H1 (cell line): ENCODE results near the gene RERE. TPM values are rescaled to one million over a fixed set of nuclear protein-coding genes. Genes with fewer than 3 reads are reported as not detected.

ENCODE experiments used
- CTCF ChIA-PET: fragments of 300-600 bp; sonication (Branson Sonifier 250); formaldehyde crosslinking; loops from one replicate; lab custom pipeline; 2021; ENCODE audit not compliant: partially characterized antibody; lab: Charles Lee
- POLR2A ChIA-PET: fragments of 300-600 bp; sonication (Branson Sonifier 250); formaldehyde crosslinking; loops from one replicate; lab custom pipeline; 2021; ENCODE audit warnings: inconsistent platforms; ENCODE audit not compliant: partially characterized antibody; lab: Charles Lee
- DNase-seq, 2 experiments: peaks; one replicate each; pipeline versions ENCODE4 v3.0.0 to v3.0.0-alpha.2; 2010 to 2022; ENCODE audit warnings: low spot score in 2 of 2, low read depth in 1 of 2, mixed read lengths in 1 of 2
- FAIRE-seq: peaks from 2 replicates; lab custom pipeline; 2011; peaks lifted over from hg19 to GRCh38; lab: Jason Lieb, UNC
- H2AFZ ChIP-seq: 2 replicates; pipeline ENCODE4 v1.8.1; 2012; ENCODE audit warnings: low read length, inconsistent platforms
- H2AK5ac ChIP-seq: 2 replicates; pipeline ENCODE4 v1.6.1; 2013; ENCODE audit warnings: low read depth, low read length
- H2BK120ac ChIP-seq: replicated peaks from 2 replicates; pipeline ENCODE3; 2013; ENCODE audit warnings: low read depth, low read length, inconsistent platforms
- H2BK12ac ChIP-seq: 2 replicates; pipeline ENCODE4 v1.6.1; 2013; ENCODE audit warnings: low read depth, low read length
- H2BK15ac ChIP-seq: 2 replicates; pipeline ENCODE4 v1.6.1; 2013; ENCODE audit warnings: low read length
- H2BK20ac ChIP-seq: 2 replicates; pipeline ENCODE4 v1.6.1; 2013; ENCODE audit warnings: low read length
- H2BK5ac ChIP-seq: 2 replicates; pipeline ENCODE4 v1.6.1; 2013; ENCODE audit warnings: low read depth, low read length
- H3K14ac ChIP-seq: 2 replicates; pipeline ENCODE4 v1.6.1; 2013; ENCODE audit warnings: inconsistent platforms; ENCODE audit not compliant: insufficient read length
- H3K18ac ChIP-seq: 2 replicates; pipeline ENCODE4 v1.6.1; 2013; ENCODE audit warnings: low read length; ENCODE audit errors: extremely low read depth
- H3K23ac ChIP-seq: 2 replicates; pipeline ENCODE4 v1.6.1; 2013; ENCODE audit warnings: inconsistent platforms; ENCODE audit not compliant: insufficient read length
- H3K23me2 ChIP-seq: 2 replicates; pipeline ENCODE4 v1.6.1; 2013; ENCODE audit warnings: low read depth, low read length
- H3K27ac ChIP-seq: 2 replicates; pipeline ENCODE4 v1.6.1; 2011; ENCODE audit warnings: low read depth, low read length, inconsistent platforms
- H3K27me3 ChIP-seq, 4 experiments: replicated peaks in 1 of 4; 1 replicate in 1 of 4; 2 replicates in 3 of 4; pipeline versions ENCODE4 v1.6.1 to v1.8.1; 2011 to 2013; ENCODE audit warnings: low read length in 3 of 4, mild to moderate bottlenecking in 3 of 4, inconsistent platforms in 2 of 4, mixed read lengths in 2 of 4, moderate library complexity in 1 of 4; ENCODE audit not compliant: control insufficient read depth in 3 of 4, insufficient read depth in 3 of 4; ENCODE audit errors: extremely low read depth in 1 of 4
- H3K36me3 ChIP-seq, 4 experiments: 2 replicates each; pipeline versions ENCODE4 v1.6.1 to v1.8.1; 2011 to 2013; ENCODE audit warnings: mild to moderate bottlenecking in 4 of 4, low read length in 3 of 4, moderate library complexity in 2 of 4, control low read depth in 1 of 4, inconsistent platforms in 1 of 4; ENCODE audit not compliant: insufficient read depth in 4 of 4, control insufficient read depth in 2 of 4
- H3K4ac ChIP-seq: replicated peaks from 2 replicates; pipeline ENCODE3; 2013; ENCODE audit warnings: low read length, low read depth, mixed read lengths, inconsistent platforms; ENCODE audit not compliant: insufficient read length
- H3K4me1 ChIP-seq, 4 experiments: replicated peaks in 1 of 4; 1 replicate in 1 of 4; 2 replicates in 3 of 4; pipeline versions ENCODE4 v1.6.1 to v1.8.1; 2011 to 2013; ENCODE audit warnings: low read length in 3 of 4, inconsistent platforms in 2 of 4, mixed read lengths in 1 of 4; ENCODE audit not compliant: insufficient read depth in 4 of 4, control insufficient read depth in 3 of 4
- H3K4me2 ChIP-seq, 2 experiments: 2 replicates each; pipeline versions ENCODE4 v1.6.1 to v1.8.1; 2011 to 2013; ENCODE audit warnings: low read depth in 2 of 2, low read length in 2 of 2, control low read depth in 1 of 2, inconsistent platforms in 1 of 2, mild to moderate bottlenecking in 1 of 2; ENCODE audit not compliant: insufficient read depth in 1 of 2
- H3K4me3 ChIP-seq, 4 experiments: fragments of 200-600, 300-600 bp in 1 of 4; sonication (generic), shearing (Covaris generic), sonication (Bioruptor Twin) in 1 of 4; 2 replicates each; pipeline versions ENCODE4 v1.5.1 to v1.8.1; 2011 to 2016; ENCODE audit warnings: low read length in 4 of 4, low read depth in 3 of 4, control low read depth in 2 of 4, inconsistent platforms in 2 of 4, mild to moderate bottlenecking in 2 of 4, mixed read lengths in 1 of 4, moderate library complexity in 1 of 4; ENCODE audit not compliant: insufficient read depth in 2 of 4; ENCODE audit errors: extremely low read depth in 1 of 4
- H3K56ac ChIP-seq: replicated peaks from 2 replicates; pipeline ENCODE3; 2013; ENCODE audit warnings: low read depth, mild to moderate bottlenecking, mixed read lengths, low read length, inconsistent platforms; ENCODE audit not compliant: insufficient read length
- H3K79me1 ChIP-seq: 2 replicates; pipeline ENCODE4 v1.6.1; 2013; ENCODE audit warnings: low read depth, low read length, control low read depth
- H3K79me2 ChIP-seq, 2 experiments: 2 replicates each; pipeline versions ENCODE4 v1.6.1 to v1.8.1; 2012 to 2013; ENCODE audit warnings: low read length in 2 of 2, mild to moderate bottlenecking in 2 of 2, inconsistent platforms in 1 of 2; ENCODE audit not compliant: insufficient read depth in 2 of 2, control insufficient read depth in 1 of 2
- H3K9ac ChIP-seq, 4 experiments: replicated peaks in 1 of 4; 1 replicate in 1 of 4; 2 replicates in 3 of 4; pipeline versions ENCODE4 v1.6.1 to v1.8.1; 2011 to 2013; ENCODE audit warnings: low read depth in 3 of 4, low read length in 3 of 4, control low read depth in 2 of 4, mild to moderate bottlenecking in 2 of 4, moderate library complexity in 2 of 4, inconsistent platforms in 1 of 4; ENCODE audit errors: extremely low read depth in 1 of 4
- H3K9me3 ChIP-seq, 2 experiments: 2 replicates each; pipeline versions ENCODE4 v1.6.1 to v1.8.1; 2012 to 2013; ENCODE audit warnings: mild to moderate bottlenecking in 2 of 2, moderate library complexity in 2 of 2, control low read depth in 1 of 2, inconsistent platforms in 1 of 2, low read depth in 1 of 2, low read length in 1 of 2, mixed read lengths in 1 of 2; ENCODE audit not compliant: insufficient read depth in 2 of 2
- H4K20me1 ChIP-seq, 2 experiments: replicated peaks in 1 of 2; 2 replicates each; pipeline versions ENCODE3 to v1.8.1; 2011 to 2013; ENCODE audit warnings: inconsistent platforms in 2 of 2, low read length in 2 of 2, mild to moderate bottlenecking in 1 of 2; ENCODE audit not compliant: insufficient read depth in 2 of 2, control insufficient read depth in 1 of 2
- H4K5ac ChIP-seq: 2 replicates; pipeline ENCODE4 v1.6.1; 2013; ENCODE audit warnings: low read length, low read depth, mixed read lengths, inconsistent platforms; ENCODE audit not compliant: insufficient read length
- H4K8ac ChIP-seq: 2 replicates; pipeline ENCODE4 v1.8.0; 2013; ENCODE audit warnings: mild to moderate bottlenecking, moderate library complexity, low read length, inconsistent platforms; ENCODE audit not compliant: insufficient read depth; ENCODE audit errors: extremely low read depth
- H4K91ac ChIP-seq: replicated peaks from 2 replicates; pipeline ENCODE3; 2013; ENCODE audit warnings: low read length, mixed read lengths, inconsistent platforms; ENCODE audit not compliant: insufficient read length
- BACH1 ChIP-seq: IDR thresholded peaks from 2 replicates; pipeline ENCODE4 v1.6.1; 2012; ENCODE audit warnings: low read length, improper control_type of control experiment
- CBX8 ChIP-seq: fragments of 300-800, 300-1000 bp; sonication (generic); IDR thresholded peaks from 2 replicates; pipeline ENCODE4 v1.7.1; 2016; ENCODE audit warnings: low read depth, low read length, borderline replicate concordance
- JUN ChIP-seq: IDR thresholded peaks from 2 replicates; pipeline ENCODE4 v1.6.1; 2011; ENCODE audit warnings: low read depth, mild to moderate bottlenecking, improper control_type of control experiment, low read length
- POLR2A ChIP-seq, 2 experiments: IDR thresholded peaks; 1 replicate in 1 of 2; 2 replicates in 1 of 2; pipeline ENCODE4 v1.6.1; 2011; ENCODE audit warnings: low read depth in 2 of 2, low read length in 2 of 2, mild to moderate bottlenecking in 2 of 2; ENCODE audit errors: control extremely low read depth in 1 of 2
- POU5F1 ChIP-seq: IDR thresholded peaks from 2 replicates; pipeline ENCODE4 v1.6.1; 2011; ENCODE audit warnings: low read depth, mild to moderate bottlenecking, low read length, moderate library complexity
- RNF2 ChIP-seq: fragments of 200-900, 300-1000 bp; sonication (generic); IDR thresholded peaks from 2 replicates; pipeline ENCODE4 v1.7.1; 2016; ENCODE audit warnings: borderline replicate concordance, low read depth, mild to moderate bottlenecking, antibody characterized with exemption, low read length; ENCODE audit not compliant: poor library complexity, severe bottlenecking; ENCODE audit errors: missing control alignments
- SIN3A ChIP-seq, 2 experiments: IDR thresholded peaks in 1 of 2; conservative IDR thresholded peaks in 1 of 2; 2 replicates each; pipeline ENCODE4 v1.6.1; 2011 to 2012; ENCODE audit warnings: low read length in 2 of 2, improper control_type of control experiment in 1 of 2, low read depth in 1 of 2, mild to moderate bottlenecking in 1 of 2
- TCF12 ChIP-seq: IDR thresholded peaks from 2 replicates; pipeline ENCODE4 v1.6.1; 2011; ENCODE audit warnings: low read depth, mild to moderate bottlenecking, low read length
- WGBS, 2 experiments: shearing (Covaris generic) in 1 of 2; methylation state at CpG; one replicate each; pipeline versions ENCODE4 v1.1.6 to v1.1.7; 2013 to 2015; ENCODE audit warnings: low lambda C conversion rate in 2 of 2, mixed read lengths in 2 of 2, inconsistent platforms in 1 of 2, low coverage in 1 of 2, missing lambda C conversion rate in 1 of 2; ENCODE audit not compliant: insufficient replicate concordance in 2 of 2, insufficient coverage in 1 of 2, insufficient read length in 1 of 2; ENCODE audit errors: extremely low coverage in 1 of 2, missing lambda C conversion rate in 1 of 2; 5-methylcytosine and 5-hydroxymethylcytosine counted together
- polyA plus RNA-seq, 7 experiments: library from polyadenylated mRNA; depleted of rRNA in 3 of 7; stranded (reverse) in 5 of 7; unstranded in 2 of 7; fragments of >200 nt in 5 of 7; fragments of 200-250 nt in 2 of 7; gene quantifications; 1 replicate in 5 of 7; 2 replicates in 1 of 7; 4 replicates in 1 of 7; pipeline versions ENCODE4 v1.2.1 to v1.2.3, GENCODE V29; 2011 to 2013; ENCODE audit warnings: missing spikeins in 2 of 7, mixed read lengths in 2 of 7
- total RNA-seq: library from RNA; stranded (reverse); fragmentation: NEBNext Ultra II Directional; extraction: Animal tissue kit (Norgen Biotek cat#: 25700); gene quantifications from 2 replicates; pipeline ENCODE4 v1.2.1, GENCODE V29; 2021

RERE gene
- total and polyA plus RNA-seq, 2 of the 8 experiments (the other 6 are each of a cell fraction or from before 2014, with no cell fraction given) = 15.3 to 142 TPM

GRCh38 chr1:8472668-8473067, 344.8 kb downstream of the RERE start:
- Histone ChIP-seq H2BK15ac (no peak overlapping the region), H3K4me3 (no peak overlapping the region), H4K20me1 (peaks cover 3% of the 10 kb centered on the region in 2 experiments), H3K36me3 (no peaks in the 10 kb centered on the region), H3K27me3 (no peaks in the 10 kb centered on the region), H2BK12ac (no peak overlapping the region), H4K91ac (no peak overlapping the region), H3K4me2 (no peak overlapping the region), H3K14ac (no peak overlapping the region), H3K9me3 (no peaks in the 10 kb centered on the region), H2BK20ac (no peak overlapping the region), H3K27ac (no peak overlapping the region), H3K23me2 (no peaks in the 10 kb centered on the region), H3K18ac (no peak overlapping the region), H2BK120ac (no peak overlapping the region), H4K8ac (no peak overlapping the region), H3K4me1 (peaks cover 0 to 8% (median 5%) of the 10 kb centered on the region in 4 experiments; a peak in 4 of 7 replicates), H3K56ac (no peak overlapping the region), H4K5ac (no peak overlapping the region), H3K79me2 (peaks cover 0 to 32% of the 10 kb centered on the region in 2 experiments; a peak in 2 of 4 replicates), H2AK5ac (no peak overlapping the region), H2AFZ (no peak overlapping the region), H3K9ac (no peak overlapping the region), H2BK5ac (no peak overlapping the region), H3K79me1 (no peaks in the 10 kb centered on the region), H3K23ac (no peak overlapping the region), H3K4ac (no peak overlapping the region)
- no peak for FAIRE-seq
- CTCF ChIA-PET = interaction anchor here (2.2 kb wide), 1 partner anchor 12 kb away, joined by 7 read pairs; no protein-coding TSS in a partner anchor
- POLR2A ChIA-PET = interaction anchor here (1.6 kb wide), 1 partner anchor 9 kb away, joined by 3 read pairs; no protein-coding TSS in a partner anchor
- WGBS, 2 experiments = 75% methylated on average over 2 of the region's 2 CpGs; no CpG with 5 or more reads in 1 of the 2 experiments
- no peak for DNase-seq
- TF ChIP-seq BACH1 = no peak
- no peak for TF ChIP-seq JUN
- no peak for TF ChIP-seq SIN3A (conservative IDR thresholded peaks at IDR 0.05 in 1 of 2, IDR thresholded peaks at IDR 0.05 in 1 of 2; ENCODE audit: low read depth in 1 of 2, low read length in 2 of 2)
- no peak for TF ChIP-seq POLR2A (IDR thresholded peaks at IDR 0.05; ENCODE audit: control extremely low read depth in 1 of 2, low read depth in 2 of 2, low read length in 2 of 2)
- no peak for TF ChIP-seq TCF12
- TF ChIP-seq POU5F1 = no peak
- TF ChIP-seq CBX8 = no peak
- TF ChIP-seq RNF2 = no peak
